Left colon (tissue), 2 donors: ENCODE data around the gene TLE6. TPM values are rescaled to one million over a fixed set of nuclear protein-coding genes. Genes with fewer than 3 reads are reported as not detected.

Experiments used
- ATAC-seq: fragments of 200-7000 bp; cut with Tn5 transposase; one replicate; pipeline ENCODE4 v1.9.1; 2020; ENCODE audit warnings: mild to moderate bottlenecking, moderate library complexity
- DNase-seq, 2 donors: peaks; one replicate each; pipeline ENCODE4 v3.0.0-alpha.2; 2020
- intact Hi-C, 2 donors: fragments of 100-400 bp; cut with DNase I in 1 of 2; cut with micrococcal nuclease in 1 of 2; formaldehyde crosslinking; loops; one replicate each; pipeline versions ENCODE4 v1.11.2 to v1.14.0; 2022; cut with DNase I, micrococcal nuclease
- total RNA-seq, 2 donors: library from RNA; stranded (reverse); fragmentation: NEBNext Ultra II Directional; extraction: Animal tissue kit (Norgen Biotek cat#: 25700); gene quantifications; one replicate each; pipeline ENCODE4 v1.2.1, GENCODE V29; 2021
- donor health status: DM: no; HTN: no; CAD: no.
- donor health status: DM: yes; HTN: yes; CAD: no.

The TLE6 gene
- total RNA-seq, 2 donors from 2014 or later = 2.2 to 2.6 TPM

GRCh38 chr19:3019211-3019854 is 42.0 kb downstream of the TLE6 start:
- no peak for ATAC-seq
- intact Hi-C loops = no loop called here
- no peak for DNase-seq

GRCh38 chr19:3020321-3020960 is 43.1 kb downstream of the TLE6 start:
- intact Hi-C loops = no loop called here
- no peak for DNase-seq
- ATAC-seq = no peak

GRCh38 chr19:3024509-3024869 is 47.1 kb downstream of the TLE6 start:
- DNase-seq (no peak), ATAC-seq (no peak)
- intact Hi-C loops = no loop called here

GRCh38 chr19:3024870-3025548 is 47.6 kb downstream of the TLE6 start:
- intact Hi-C loops = no loop called here
- ATAC-seq (peak; percentile 36), DNase-seq (peak in 1 of 2 donors; percentile 31)

GRCh38 chr19:3025549-3025886 is 48.2 kb downstream of the TLE6 start:
- DNase-seq (peak; percentile 52 to 66), ATAC-seq (peak; percentile 63)
- intact Hi-C loops = no loop called here

GRCh38 chr19:3026768-3027167 is 49.4 kb downstream of the TLE6 start:
- ATAC-seq = no peak
- intact Hi-C loops = no loop called here
- no peak for DNase-seq

- intact Hi-C loops = no loop called here
- ATAC-seq (no peak), DNase-seq (no peak)
Measured at GRCh38 chr19:3027292-3027691, 49.9 kb downstream of the TLE6 start.

- no peak for DNase-seq
- peak; percentile 59 for ATAC-seq
- intact Hi-C loops = no loop called here
Measured at GRCh38 chr19:3027981-3028304, 50.6 kb downstream of the TLE6 start.

- ATAC-seq (peak; percentile 44), DNase-seq (peak; percentile 47 to 50)
- intact Hi-C loops = no loop called here
Measured at GRCh38 chr19:3028305-3029064, 51.1 kb downstream of the TLE6 start.

GRCh38 chr19:3029065-3029923 is 51.9 kb downstream of the TLE6 start, which contains the start of gene TLE2:
Gene TLE2, minus strand, starts transcription at chr19:3029280. Its CDS starts 376 bp downstream, at chr19:3028904.
- intact Hi-C loops = no loop called here
- ATAC-seq = peak; percentile 30
- peak in 1 of 2 donors; percentile 43 for DNase-seq

- DNase-seq (no peak), ATAC-seq (no peak)
- intact Hi-C loops = no loop called here
Measured at GRCh38 chr19:3031607-3031867, 54.2 kb downstream of the TLE6 start.

- intact Hi-C loops = no loop called here
- ATAC-seq = no peak
- DNase-seq = no peak
Measured at GRCh38 chr19:3033595-3034405, 56.4 kb downstream of the TLE6 start.

GRCh38 chr19:3034406-3034655 is 57.0 kb downstream of the TLE6 start:
- intact Hi-C loops = no loop called here
- peak in 1 of 2 donors; percentile 36 for DNase-seq
- ATAC-seq = peak; percentile 7

GRCh38 chr19:3034656-3035541 is 57.5 kb downstream of the TLE6 start:
- DNase-seq (peak; percentile 53 to 60), ATAC-seq (peak; percentile 21)
- intact Hi-C loops = no loop called here

GRCh38 chr19:3035542-3036118 is 58.3 kb downstream of the TLE6 start:
- peak; percentile 81 for ATAC-seq
- DNase-seq = peak; percentile 95 to 99
- intact Hi-C loops = no loop called here

- DNase-seq (peak; percentile 95 to 96), ATAC-seq (peak; percentile 83)
- intact Hi-C loops = no loop called here
Measured at GRCh38 chr19:3036119-3036976, 59.0 kb downstream of the TLE6 start.
